HL-60/S4 treated with retinoic acid at 250 ng/mL for 4 days and 3 days (cell line): Measurements from ENCODE around the gene PDE3B.
"Not testable (repeated sequence)": the region's sequence is repeated elsewhere in the genome, so short reads cannot be mapped to it uniquely, and the experiment has no call there.

ENCODE experiments used
- in situ Hi-C: fragments of 300-500 bp; cut with MboI; formaldehyde crosslinking; loops from 2 replicates; pipeline ENCODE4 v1.7.0; 2022; ENCODE audit warnings: low sequenced_read_pairs

The PDE3B gene

GRCh38 chr11:14793546-14793945 lies 149.9 kb downstream of the PDE3B start:
- in situ Hi-C loops = no loop called here

GRCh38 chr11:14796028-14796427 lies 152.4 kb downstream of the PDE3B start:
- in situ Hi-C loops = not testable (repeated sequence)

GRCh38 chr11:14803846-14804245 lies 160.2 kb downstream of the PDE3B start:
- in situ Hi-C loops = no loop called here

GRCh38 chr11:14809466-14809865 lies 165.9 kb downstream of the PDE3B start:
- in situ Hi-C loops = no loop called here

GRCh38 chr11:14812757-14813156 lies 169.2 kb downstream of the PDE3B start:
- in situ Hi-C loops = no loop called here

- in situ Hi-C loops = no loop called here
Observed at GRCh38 chr11:14813516-14813915, 169.9 kb downstream of the PDE3B start.

- in situ Hi-C loops = no loop called here
Observed at GRCh38 chr11:14818779-14819178, 175.2 kb downstream of the PDE3B start.

GRCh38 chr11:14819596-14819995 lies 176.0 kb downstream of the PDE3B start:
- in situ Hi-C loops = no loop called here

GRCh38 chr11:14821031-14821430 lies 177.4 kb downstream of the PDE3B start:
- in situ Hi-C loops = no loop called here

GRCh38 chr11:14826600-14826999 lies 183.0 kb downstream of the PDE3B start:
- in situ Hi-C loops = no loop called here

GRCh38 chr11:14835496-14836492 lies 192.2 kb downstream of the PDE3B start:
- in situ Hi-C loops = no loop called here

GRCh38 chr11:14842002-14842401 lies 198.4 kb downstream of the PDE3B start:
- in situ Hi-C loops = no loop called here

GRCh38 chr11:14852571-14853177 lies 209.1 kb downstream of the PDE3B start:
- in situ Hi-C loops = no loop called here

GRCh38 chr11:14854057-14854456 lies 210.5 kb downstream of the PDE3B start:
- in situ Hi-C loops = no loop called here

GRCh38 chr11:14855890-14856289 lies 212.3 kb downstream of the PDE3B start:
- in situ Hi-C loops = no loop called here

- in situ Hi-C loops = no loop called here
Observed at GRCh38 chr11:14857621-14858020, 214.0 kb downstream of the PDE3B start.

- in situ Hi-C loops = no loop called here
Observed at GRCh38 chr11:14858404-14858803, 214.8 kb downstream of the PDE3B start.

- in situ Hi-C loops = no loop called here
Observed at GRCh38 chr11:14860511-14860910, 216.9 kb downstream of the PDE3B start.

GRCh38 chr11:14861680-14862079 lies 218.1 kb downstream of the PDE3B start:
- in situ Hi-C loops = no loop called here

GRCh38 chr11:14863775-14864174 lies 220.2 kb downstream of the PDE3B start:
- in situ Hi-C loops = not testable (repeated sequence)

GRCh38 chr11:14872032-14872431 lies 228.4 kb downstream of the PDE3B start:
- in situ Hi-C loops = no loop called here

GRCh38 chr11:14873632-14874031 lies 230.0 kb downstream of the PDE3B start:
- in situ Hi-C loops = no loop called here
